ENCODE data around the gene ORAI2. TPM values are rescaled to one million over a fixed set of nuclear protein-coding genes. Genes with fewer than 3 reads are reported as not detected.
A peak's percentile ranks its signal among the peaks of the same experiment; 100 is the strongest.

The ORAI2 gene
- total and polyA plus RNA-seq, 10 of the 15 experiments (the other 5 are each of a cell fraction or from before 2014, with no cell fraction given): 5.8 to 111 (median 46.9) TPM

- TF ChIP-seq, protein P1, sequence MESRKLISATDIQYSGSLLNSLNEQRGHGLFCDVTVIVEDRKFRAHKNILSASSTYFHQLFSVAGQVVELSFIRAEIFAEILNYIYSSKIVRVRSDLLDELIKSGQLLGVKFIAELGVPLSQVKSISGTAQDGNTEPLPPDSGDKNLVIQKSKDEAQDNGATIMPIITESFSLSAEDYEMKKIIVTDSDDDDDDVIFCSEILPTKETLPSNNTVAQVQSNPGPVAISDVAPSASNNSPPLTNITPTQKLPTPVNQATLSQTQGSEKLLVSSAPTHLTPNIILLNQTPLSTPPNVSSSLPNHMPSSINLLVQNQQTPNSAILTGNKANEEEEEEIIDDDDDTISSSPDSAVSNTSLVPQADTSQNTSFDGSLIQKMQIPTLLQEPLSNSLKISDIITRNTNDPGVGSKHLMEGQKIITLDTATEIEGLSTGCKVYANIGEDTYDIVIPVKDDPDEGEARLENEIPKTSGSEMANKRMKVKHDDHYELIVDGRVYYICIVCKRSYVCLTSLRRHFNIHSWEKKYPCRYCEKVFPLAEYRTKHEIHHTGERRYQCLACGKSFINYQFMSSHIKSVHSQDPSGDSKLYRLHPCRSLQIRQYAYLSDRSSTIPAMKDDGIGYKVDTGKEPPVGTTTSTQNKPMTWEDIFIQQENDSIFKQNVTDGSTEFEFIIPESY (IDR thresholded peaks at IDR 0.05): no peak
- TF ChIP-seq RAD51 (IDR thresholded peaks at IDR 0.05): no peak
- peak; percentile 67 for TF ChIP-seq SP1 (IDR thresholded peaks at IDR 0.05; ENCODE audit: low read depth, low read length)
- TF ChIP-seq, protein P2, sequence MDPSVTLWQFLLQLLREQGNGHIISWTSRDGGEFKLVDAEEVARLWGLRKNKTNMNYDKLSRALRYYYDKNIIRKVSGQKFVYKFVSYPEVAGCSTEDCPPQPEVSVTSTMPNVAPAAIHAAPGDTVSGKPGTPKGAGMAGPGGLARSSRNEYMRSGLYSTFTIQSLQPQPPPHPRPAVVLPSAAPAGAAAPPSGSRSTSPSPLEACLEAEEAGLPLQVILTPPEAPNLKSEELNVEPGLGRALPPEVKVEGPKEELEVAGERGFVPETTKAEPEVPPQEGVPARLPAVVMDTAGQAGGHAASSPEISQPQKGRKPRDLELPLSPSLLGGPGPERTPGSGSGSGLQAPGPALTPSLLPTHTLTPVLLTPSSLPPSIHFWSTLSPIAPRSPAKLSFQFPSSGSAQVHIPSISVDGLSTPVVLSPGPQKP (IDR thresholded peaks at IDR 0.05; ENCODE audit: low read depth, low read length): no peak
- no peak for TF ChIP-seq CBX3 (IDR thresholded peaks at IDR 0.05; ENCODE audit: borderline replicate concordance, low read depth)
- no peak; the same call in 1 of the 2 replicates for TF ChIP-seq YY1 (IDR thresholded peaks at IDR 0.05; ENCODE audit: low read depth, low read length)
- TF ChIP-seq CHD2 (IDR thresholded peaks at IDR 0.05; ENCODE audit: borderline replicate concordance, low read depth, low read length): peak; percentile 83
- TF ChIP-seq CHD1 (IDR thresholded peaks at IDR 0.05; ENCODE audit: low read depth, low read length): no peak
- no peak for TF ChIP-seq RAD21 (IDR thresholded peaks at IDR 0.05; ENCODE audit: insufficient read depth, low read depth, low read length)
- no peak for TF ChIP-seq RBBP5 (conservative IDR thresholded peaks at IDR 0.05)
- TF ChIP-seq BHLHE40 (IDR thresholded peaks at IDR 0.05; ENCODE audit: borderline replicate concordance in 1 of 2, low read depth in 2 of 2, low read length in 1 of 2): peak; percentile 72 to 94; a peak in 3 of 4 replicates
- no peak for TF ChIP-seq KAT2A (conservative IDR thresholded peaks at IDR 0.05; ENCODE audit: control insufficient read depth, low read depth, low read length)
- TF ChIP-seq IKZF1 (conservative IDR thresholded peaks at IDR 0.05): peak; percentile 88
- no peak; the same call in 1 of the 2 replicates for TF ChIP-seq ZNF207 (IDR thresholded peaks at IDR 0.05; ENCODE audit: borderline replicate concordance)
- TF ChIP-seq TCF3 (IDR thresholded peaks at IDR 0.05; ENCODE audit: borderline replicate concordance, insufficient read depth, low read depth, low read length): peak; percentile 30; the same call in 1 of the 2 replicates
- TF ChIP-seq, protein P3, sequence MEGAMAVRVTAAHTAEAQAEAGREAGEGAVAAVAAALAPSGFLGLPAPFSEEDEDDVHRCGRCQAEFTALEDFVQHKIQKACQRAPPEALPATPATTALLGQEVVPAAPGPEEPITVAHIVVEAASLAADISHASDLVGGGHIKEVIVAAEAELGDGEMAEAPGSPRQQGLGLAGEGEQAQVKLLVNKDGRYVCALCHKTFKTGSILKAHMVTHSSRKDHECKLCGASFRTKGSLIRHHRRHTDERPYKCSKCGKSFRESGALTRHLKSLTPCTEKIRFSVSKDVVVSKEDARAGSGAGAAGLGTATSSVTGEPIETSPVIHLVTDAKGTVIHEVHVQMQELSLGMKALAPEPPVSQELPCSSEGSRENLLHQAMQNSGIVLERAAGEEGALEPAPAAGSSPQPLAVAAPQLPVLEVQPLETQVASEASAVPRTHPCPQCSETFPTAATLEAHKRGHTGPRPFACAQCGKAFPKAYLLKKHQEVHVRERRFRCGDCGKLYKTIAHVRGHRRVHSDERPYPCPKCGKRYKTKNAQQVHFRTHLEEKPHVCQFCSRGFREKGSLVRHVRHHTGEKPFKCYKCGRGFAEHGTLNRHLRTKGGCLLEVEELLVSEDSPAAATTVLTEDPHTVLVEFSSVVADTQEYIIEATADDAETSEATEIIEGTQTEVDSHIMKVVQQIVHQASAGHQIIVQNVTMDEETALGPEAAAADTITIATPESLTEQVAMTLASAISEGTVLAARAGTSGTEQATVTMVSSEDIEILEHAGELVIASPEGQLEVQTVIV (IDR thresholded peaks at IDR 0.05; ENCODE audit: borderline replicate concordance, partially characterized antibody): no peak
- TF ChIP-seq ZNF622 (IDR thresholded peaks at IDR 0.05): no peak
- TF ChIP-seq ZNF24 (IDR thresholded peaks at IDR 0.05): no peak
- TF ChIP-seq TBL1XR1 (IDR thresholded peaks at IDR 0.05; ENCODE audit: low read depth, low read length): peak; percentile 46; the same call in 1 of the 2 replicates
- TF ChIP-seq, protein P4, sequence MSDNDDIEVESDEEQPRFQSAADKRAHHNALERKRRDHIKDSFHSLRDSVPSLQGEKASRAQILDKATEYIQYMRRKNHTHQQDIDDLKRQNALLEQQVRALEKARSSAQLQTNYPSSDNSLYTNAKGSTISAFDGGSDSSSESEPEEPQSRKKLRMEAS (IDR thresholded peaks at IDR 0.05; ENCODE audit: low read depth, low read length): 0 out of 2 replicates have a peak, but pooled peaks have one; percentile 10
- TF ChIP-seq CBFB (IDR thresholded peaks at IDR 0.05; ENCODE audit: low read depth): no peak; the same call in 1 of the 2 replicates
- TF ChIP-seq FOXK2 (IDR thresholded peaks at IDR 0.05): no peak
- TF ChIP-seq CEBPB (IDR thresholded peaks at IDR 0.05; ENCODE audit: borderline replicate concordance in 1 of 2, low read depth in 2 of 2, low read length in 2 of 2): no peak
- TF ChIP-seq, protein P5, sequence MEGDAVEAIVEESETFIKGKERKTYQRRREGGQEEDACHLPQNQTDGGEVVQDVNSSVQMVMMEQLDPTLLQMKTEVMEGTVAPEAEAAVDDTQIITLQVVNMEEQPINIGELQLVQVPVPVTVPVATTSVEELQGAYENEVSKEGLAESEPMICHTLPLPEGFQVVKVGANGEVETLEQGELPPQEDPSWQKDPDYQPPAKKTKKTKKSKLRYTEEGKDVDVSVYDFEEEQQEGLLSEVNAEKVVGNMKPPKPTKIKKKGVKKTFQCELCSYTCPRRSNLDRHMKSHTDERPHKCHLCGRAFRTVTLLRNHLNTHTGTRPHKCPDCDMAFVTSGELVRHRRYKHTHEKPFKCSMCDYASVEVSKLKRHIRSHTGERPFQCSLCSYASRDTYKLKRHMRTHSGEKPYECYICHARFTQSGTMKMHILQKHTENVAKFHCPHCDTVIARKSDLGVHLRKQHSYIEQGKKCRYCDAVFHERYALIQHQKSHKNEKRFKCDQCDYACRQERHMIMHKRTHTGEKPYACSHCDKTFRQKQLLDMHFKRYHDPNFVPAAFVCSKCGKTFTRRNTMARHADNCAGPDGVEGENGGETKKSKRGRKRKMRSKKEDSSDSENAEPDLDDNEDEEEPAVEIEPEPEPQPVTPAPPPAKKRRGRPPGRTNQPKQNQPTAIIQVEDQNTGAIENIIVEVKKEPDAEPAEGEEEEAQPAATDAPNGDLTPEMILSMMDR (IDR thresholded peaks at IDR 0.05 in 2 of 3, conservative IDR thresholded peaks at IDR 0.05 in 1 of 3; ENCODE audit: control insufficient read depth in 2 of 3, extremely low read depth in 1 of 3, insufficient read depth in 1 of 3, low read depth in 3 of 3, low read length in 3 of 3): no peak
Measured at GRCh38 chr7:102425639-102426267, 7.6 kb upstream of the ORAI2 start (continued).

Measured in GM12878 (cell line).